Small intestine (tissue), 7 donors: ENCODE results near the gene ANKRD13A. TPM values are rescaled to one million over a fixed set of nuclear protein-coding genes. Genes with fewer than 3 reads are reported as not detected.
A peak's percentile ranks its signal among the peaks of the same experiment; 100 is the strongest.
"Not testable (repeated sequence)": the region's sequence is repeated elsewhere in the genome, so short reads cannot be mapped to it uniquely, and the experiment has no call there.

Source experiments
- DNase-seq, 2 donors: peaks; one replicate each; pipeline versions ENCODE4 v3.0.0 to v3.0.0-alpha.2; 2013
- FAIRE-seq: peaks from 2 replicates; lab custom pipeline; 2012; peaks lifted over from hg19 to GRCh38; lab: Jason Lieb, UNC
- H3K27ac ChIP-seq, 3 donors: one replicate each; pipeline ENCODE4 v1.5.1; 2013; ENCODE audit warnings: low read length in 2 of 3, mild to moderate bottlenecking in 2 of 3, control low read depth in 1 of 3, inconsistent platforms in 1 of 3, low read depth in 1 of 3, moderate library complexity in 1 of 3
- H3K27me3 ChIP-seq, 3 donors: one replicate each; pipeline ENCODE4 v1.6.1; 2013; ENCODE audit warnings: low read length in 3 of 3, inconsistent platforms in 1 of 3; ENCODE audit not compliant: control insufficient read depth in 3 of 3, insufficient read depth in 3 of 3
- H3K36me3 ChIP-seq, 3 donors: one replicate each; pipeline ENCODE4 v1.6.1; 2013; ENCODE audit warnings: low read length in 3 of 3, inconsistent platforms in 1 of 3, low read depth in 1 of 3, mild to moderate bottlenecking in 1 of 3, moderate library complexity in 1 of 3; ENCODE audit not compliant: control insufficient read depth in 3 of 3, insufficient read depth in 2 of 3
- H3K4me1 ChIP-seq, 3 donors: one replicate each; pipeline ENCODE4 v1.6.1; 2013; ENCODE audit warnings: low read length in 2 of 3, inconsistent platforms in 1 of 3, low read depth in 1 of 3, mild to moderate bottlenecking in 1 of 3, moderate library complexity in 1 of 3; ENCODE audit not compliant: control insufficient read depth in 3 of 3, insufficient read depth in 2 of 3
- H3K4me3 ChIP-seq, 3 donors: one replicate each; pipeline ENCODE4 v1.5.1; 2013; ENCODE audit warnings: low read length in 3 of 3, control low read depth in 1 of 3, inconsistent platforms in 1 of 3, low read depth in 1 of 3, mild to moderate bottlenecking in 1 of 3, moderate library complexity in 1 of 3
- H3K9me3 ChIP-seq, 2 donors: one replicate each; pipeline ENCODE4 v1.6.1; 2013; ENCODE audit warnings: low read depth in 1 of 2, low read length in 1 of 2; ENCODE audit not compliant: control insufficient read depth in 2 of 2, insufficient read depth in 1 of 2
- WGBS, 3 donors: extraction: QIAGEN DNeasy Blood & Tissue Kit; methylation state at CpG; one replicate each; pipeline ENCODE4 v1.1.7; 2013; 5-methylcytosine and 5-hydroxymethylcytosine counted together
- polyA plus RNA-seq, 4 donors: library from polyadenylated mRNA; stranded (reverse) in 3 of 4; unstranded in 1 of 4; fragments of 200-250 nt in 3 of 4; fragments of 120-200 nt in 1 of 4; gene quantifications; one replicate each; pipeline versions ENCODE4 v1.2.1 to v1.2.3, GENCODE V29; 2013
- donor health status: healthy with polysubstance abuse.
- donor health status: control.
- donor health status: control.
- donor health status: Bipolar disorder and iron deficiency.
- donor health status: healthy.

Gene ANKRD13A
- polyA plus RNA-seq, 4 donors: 15.5 to 27.5 (median 21.2) TPM

- DNase-seq (no peak), FAIRE-seq (no peak)
- peak overlapping the region in 1 of 3 donors; percentile 3 for H3K4me3 ChIP-seq
- no peaks in the 10 kb centered on the region for H3K4me1 ChIP-seq
- no peaks in the 10 kb centered on the region for H3K9me3 ChIP-seq
- H3K36me3 ChIP-seq: no peaks in the 10 kb centered on the region
- H3K27me3 ChIP-seq: no peaks in the 10 kb centered on the region
- 22 to 29% (median 28%) methylated on average over 19 of the region's 19 CpGs for WGBS, 3 donors
- H3K27ac ChIP-seq: no peak overlapping the region
Measured at GRCh38 chr12:110073049-110073831, 74.0 kb downstream of the ANKRD13A start.

DNA sequence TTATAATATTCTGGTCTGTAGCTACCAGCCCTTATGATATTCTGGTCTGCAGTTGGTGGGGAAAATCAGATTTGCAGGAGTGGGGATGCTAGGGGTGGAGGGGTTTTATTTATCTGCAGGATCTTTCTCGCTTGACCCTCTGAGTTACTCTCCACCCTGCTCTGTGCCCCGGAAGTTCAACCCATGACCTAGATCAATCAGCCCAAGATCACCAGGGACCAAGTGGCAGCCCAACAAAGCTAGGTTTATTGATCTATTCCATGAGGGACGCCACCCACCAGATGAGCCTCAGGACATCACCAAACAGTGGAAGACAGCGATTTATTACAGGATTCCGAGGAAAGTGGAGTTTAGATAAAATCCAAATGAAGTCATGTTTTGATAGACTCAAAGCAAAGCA, 74.9 kb downstream of the ANKRD13A start:
- Histone ChIP-seq H3K27ac (no peak overlapping the region), H3K27me3 (no peaks in the 10 kb centered on the region), H3K36me3 (no peaks in the 10 kb centered on the region), H3K9me3 (no peaks in the 10 kb centered on the region), H3K4me3 (no peak overlapping the region), H3K4me1 (peaks cover 0 to 4% (median 0%) of the 10 kb centered on the region in 3 donors)
- WGBS, 3 donors: 72 to 77% (median 72%) methylated on average over 5 of the region's 5 CpGs
- FAIRE-seq (no peak), DNase-seq (no peak)

GRCh38 chr12:110075880-110076279, 76.7 kb downstream of the ANKRD13A start:
- H3K4me3 ChIP-seq: no peak overlapping the region
- no peaks in the 10 kb centered on the region for H3K36me3 ChIP-seq
- FAIRE-seq (no peak), DNase-seq (no peak)
- WGBS, 3 donors: 91 to 100% (median 96%) methylated on average over 1 of the region's 1 CpG
- no peaks in the 10 kb centered on the region for H3K27me3 ChIP-seq
- H3K27ac ChIP-seq: no peak overlapping the region
- peaks cover 0 to 4% (median 0%) of the 10 kb centered on the region in 3 donors for H3K4me1 ChIP-seq
- no peaks in the 10 kb centered on the region for H3K9me3 ChIP-seq

GRCh38 chr12:110077800-110078199, 78.6 kb downstream of the ANKRD13A start:
- Histone ChIP-seq H3K27ac (no peak overlapping the region), H3K4me1 (peaks cover 0 to 4% (median 0%) of the 10 kb centered on the region in 3 donors), H3K9me3 (no peaks in the 10 kb centered on the region), H3K4me3 (no peak overlapping the region), H3K36me3 (no peaks in the 10 kb centered on the region), H3K27me3 (no peaks in the 10 kb centered on the region)
- 81 to 82% (median 81%) methylated on average over 4 of the region's 4 CpGs for WGBS, 3 donors
- DNase-seq (no peak), FAIRE-seq (no peak)

- no peaks in the 10 kb centered on the region for H3K9me3 ChIP-seq
- FAIRE-seq: no peak
- 63 to 74% (median 68%) methylated on average over 24 of the region's 24 CpGs for WGBS, 3 donors
- H3K4me1 ChIP-seq: peaks cover 0 to 4% (median 0%) of the 10 kb centered on the region in 3 donors
- H3K27ac ChIP-seq: peak overlapping the region; percentile 53 to 92 (median 61)
- DNase-seq: peak; percentile 22 to 48
- no peaks in the 10 kb centered on the region for H3K36me3 ChIP-seq
- no peaks in the 10 kb centered on the region for H3K27me3 ChIP-seq
- peak overlapping the region in 1 of 3 donors; percentile 9 for H3K4me3 ChIP-seq
Measured at GRCh38 chr12:110079477-110080400, 80.5 kb downstream of the ANKRD13A start.

- no peaks in the 10 kb centered on the region for H3K36me3 ChIP-seq
- no peak overlapping the region for H3K4me3 ChIP-seq
- H3K27ac ChIP-seq: no peak overlapping the region
- DNase-seq (peak in 1 of 2 donors; percentile 8), FAIRE-seq (no peak)
- WGBS, 3 donors: 51 to 75% (median 54%) methylated on average over 7 of the region's 7 CpGs
- no peaks in the 10 kb centered on the region for H3K9me3 ChIP-seq
- H3K27me3 ChIP-seq: no peaks in the 10 kb centered on the region
- H3K4me1 ChIP-seq: peaks cover 0 to 4% (median 0%) of the 10 kb centered on the region in 3 donors
Measured at GRCh38 chr12:110080410-110080809, 81.2 kb downstream of the ANKRD13A start.

GRCh38 chr12:110084314-110085015, 85.2 kb downstream of the ANKRD13A start:
- Histone ChIP-seq H3K27me3 (peaks cover 0 to 2% (median 0%) of the 10 kb centered on the region in 3 donors), H3K9me3 (no peaks in the 10 kb centered on the region), H3K4me3 (no peak overlapping the region), H3K27ac (no peak overlapping the region), H3K36me3 (no peaks in the 10 kb centered on the region), H3K4me1 (no peaks in the 10 kb centered on the region)
- 79 to 84% (median 82%) methylated on average over 4 of the region's 4 CpGs for WGBS, 3 donors
- DNase-seq (no peak), FAIRE-seq (no peak)

DNA sequence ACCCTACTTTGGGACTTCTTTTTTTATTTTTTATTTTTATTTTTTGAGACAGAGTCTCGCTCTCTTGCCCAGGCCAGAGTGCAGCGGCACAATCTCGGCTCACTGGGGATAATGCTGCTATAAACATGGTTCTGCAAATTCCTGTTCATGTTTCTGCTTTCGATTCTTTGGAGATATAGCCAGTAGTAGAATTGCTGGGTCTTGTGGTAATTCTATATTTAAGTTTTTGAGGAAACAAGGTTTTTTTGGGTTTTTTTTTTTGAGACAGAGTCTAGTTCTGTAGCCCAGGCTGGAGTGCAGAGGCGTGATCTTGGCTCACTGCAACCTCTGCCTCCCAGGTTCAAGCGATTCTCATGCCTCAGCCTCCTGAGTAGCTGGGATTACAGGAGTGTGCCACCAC, 89.0 kb downstream of the ANKRD13A start:
- not testable (repeated sequence) for H3K27ac ChIP-seq, H3K27me3 ChIP-seq, H3K9me3 ChIP-seq, FAIRE-seq, DNase-seq, H3K4me3 ChIP-seq, H3K36me3 ChIP-seq, H3K4me1 ChIP-seq
- WGBS, 3 donors: 77 to 88% (median 83%) methylated on average over 6 of the region's 6 CpGs
